ENCODE results near the gene NANOS1. TPM values are rescaled to one million over a fixed set of nuclear protein-coding genes. Genes with fewer than 3 reads are reported as not detected.
A peak's percentile ranks its signal among the peaks of the same experiment; 100 is the strongest.

The NANOS1 gene
- total RNA-seq, 2 experiments from 2014 or later: 0.04 to 0.09 TPM

DNA sequence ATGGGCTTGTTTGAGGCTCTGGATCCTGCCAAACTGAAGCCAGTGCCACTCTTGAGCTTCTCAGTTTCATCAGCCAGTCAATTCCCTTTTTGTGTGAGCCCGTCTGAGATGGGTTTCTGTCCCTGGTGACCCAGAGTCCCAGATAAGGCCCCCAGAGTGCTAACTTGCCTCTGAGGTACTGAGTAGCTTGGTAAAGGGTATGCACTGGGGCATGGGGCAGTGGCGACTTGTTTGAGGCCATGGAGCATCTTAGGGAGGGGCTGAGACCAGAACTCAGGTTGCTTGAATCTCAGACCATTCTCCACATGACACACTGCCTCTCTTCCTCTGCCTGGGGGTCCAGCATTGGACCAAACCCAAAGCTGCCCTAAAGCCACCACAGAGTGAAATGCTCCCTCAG lies 35.2 kb upstream of the NANOS1 start:
- H3K27ac Mint-ChIP-seq: no peak overlapping the region
- no peak overlapping the region for H3K4me3 Mint-ChIP-seq
- POLR2A ChIA-PET: no interaction called here
- H3K27me3 Mint-ChIP-seq: peaks cover 8% of the 10 kb centered on the region
- CTCF ChIA-PET: interaction anchor here (0.6 kb wide), 1 partner anchor 40 kb away, joined by 4 read pairs; no protein-coding TSS in a partner anchor
- H3K36me3 Mint-ChIP-seq (ENCODE audit: low read depth): no peaks in the 10 kb centered on the region
- DNase-seq: no peak
- ATAC-seq: no peak
- H3K4me1 Mint-ChIP-seq: no peaks in the 10 kb centered on the region
- intact Hi-C loops (cut with DNase I, micrococcal nuclease): loop anchor here in 1 of 2 experiments (10.0 kb wide), 1 partner anchor 340 kb away; no protein-coding TSS in a partner anchor
- no peaks in the 10 kb centered on the region for H3K9me3 Mint-ChIP-seq (ENCODE audit: low read depth)

DNA sequence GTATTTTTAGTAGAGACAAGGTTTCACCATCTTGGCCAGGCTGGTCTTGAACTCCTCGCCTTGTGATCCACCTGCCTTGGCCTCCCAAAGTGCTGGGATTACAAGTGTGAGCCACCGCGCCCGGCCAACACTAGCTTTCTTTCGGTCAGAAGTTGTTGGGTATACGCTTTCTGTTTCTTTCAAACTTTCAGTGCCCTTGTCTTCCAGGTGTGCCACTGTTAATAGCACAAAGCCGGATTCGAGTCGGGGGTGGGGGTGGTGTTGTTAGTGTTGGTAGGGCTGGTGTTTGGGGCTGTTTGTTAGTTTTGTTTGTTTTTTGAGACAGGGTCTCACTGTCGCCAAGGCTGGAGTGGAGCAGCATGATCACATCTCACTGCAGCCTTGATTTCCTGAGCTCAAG lies 33.8 kb upstream of the NANOS1 start:
- Mint-ChIP-seq H3K9me3 (ENCODE audit: low read depth) (no peaks in the 10 kb centered on the region), H3K27me3 (peaks cover 5% of the 10 kb centered on the region), H3K4me1 (no peaks in the 10 kb centered on the region), H3K27ac (no peak overlapping the region), H3K4me3 (no peak overlapping the region), H3K36me3 (ENCODE audit: low read depth) (no peaks in the 10 kb centered on the region)
- ChIA-PET POLR2A (no interaction called here), CTCF (interaction anchor here (1.0 kb wide), 1 partner anchor 19 kb away, joined by 3 read pairs; no protein-coding TSS in a partner anchor)
- no peak for ATAC-seq
- intact Hi-C loops (cut with DNase I, micrococcal nuclease): loop anchor here in 1 of 2 experiments (10.0 kb wide), 1 partner anchor 339 kb away; no protein-coding TSS in a partner anchor
- no peak for DNase-seq

DNA sequence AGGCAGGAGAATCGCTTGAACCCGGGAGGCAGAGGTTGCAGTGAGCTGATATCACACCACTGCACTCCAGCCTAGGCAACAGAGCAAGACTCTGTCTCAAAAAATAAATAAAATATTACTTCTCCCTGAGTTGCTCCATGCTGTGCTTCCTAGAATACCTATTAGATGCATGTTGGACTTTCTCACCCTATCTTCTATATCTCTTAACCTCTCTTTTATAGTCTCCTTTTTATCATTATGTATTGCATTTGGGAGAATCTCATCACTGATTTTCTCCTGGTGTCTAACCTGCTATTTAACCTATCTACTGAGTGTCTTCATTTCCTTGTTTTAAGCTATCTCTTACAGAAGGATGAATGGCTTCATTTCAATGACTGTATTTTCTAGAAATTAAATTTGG lies 32.1 kb upstream of the NANOS1 start:
- Mint-ChIP-seq H3K27me3 (peaks cover 6% of the 10 kb centered on the region), H3K4me3 (no peak overlapping the region), H3K9me3 (ENCODE audit: low read depth) (no peaks in the 10 kb centered on the region), H3K4me1 (no peaks in the 10 kb centered on the region), H3K36me3 (ENCODE audit: low read depth) (no peaks in the 10 kb centered on the region), H3K27ac (no peak overlapping the region)
- intact Hi-C loops (cut with DNase I, micrococcal nuclease): loop anchor here in 1 of 2 experiments (10.0 kb wide), 1 partner anchor 337 kb away; no protein-coding TSS in a partner anchor
- ATAC-seq: no peak
- CTCF ChIA-PET: interaction anchor here (0.7 kb wide), 1 partner anchor 235 kb away, joined by 4 read pairs; no protein-coding TSS in a partner anchor
- POLR2A ChIA-PET: no interaction called here
- DNase-seq: no peak

DNA sequence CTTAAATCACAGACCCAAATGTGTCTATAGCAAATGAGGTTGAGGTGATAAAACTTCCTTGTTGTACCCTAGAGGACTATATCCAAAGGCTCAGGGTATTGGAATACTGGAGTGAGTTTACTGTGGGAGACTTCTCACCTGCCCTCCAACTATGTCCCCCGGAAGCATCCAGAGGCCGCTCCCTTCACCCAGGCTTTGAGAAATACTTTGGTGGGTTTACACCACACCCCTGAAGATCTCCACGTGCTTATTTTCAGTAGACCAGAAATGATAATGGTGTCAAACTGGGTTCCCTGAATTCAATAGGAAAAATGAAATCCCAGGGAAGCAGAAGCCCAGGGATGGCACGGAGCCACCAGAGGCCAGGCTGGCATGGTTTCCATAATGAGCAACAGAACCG lies 31.3 kb upstream of the NANOS1 start:
- Mint-ChIP-seq H3K27ac (no peak overlapping the region), H3K9me3 (ENCODE audit: low read depth) (no peaks in the 10 kb centered on the region), H3K27me3 (peaks cover 6% of the 10 kb centered on the region), H3K4me3 (no peak overlapping the region), H3K4me1 (no peaks in the 10 kb centered on the region), H3K36me3 (ENCODE audit: low read depth) (no peaks in the 10 kb centered on the region)
- ChIA-PET POLR2A (no interaction called here), CTCF (no interaction called here)
- DNase-seq: no peak
- intact Hi-C loops (cut with DNase I, micrococcal nuclease): loop anchor here in 1 of 2 experiments (10.0 kb wide), 1 partner anchor 337 kb away; no protein-coding TSS in a partner anchor
- no peak for ATAC-seq

DNA sequence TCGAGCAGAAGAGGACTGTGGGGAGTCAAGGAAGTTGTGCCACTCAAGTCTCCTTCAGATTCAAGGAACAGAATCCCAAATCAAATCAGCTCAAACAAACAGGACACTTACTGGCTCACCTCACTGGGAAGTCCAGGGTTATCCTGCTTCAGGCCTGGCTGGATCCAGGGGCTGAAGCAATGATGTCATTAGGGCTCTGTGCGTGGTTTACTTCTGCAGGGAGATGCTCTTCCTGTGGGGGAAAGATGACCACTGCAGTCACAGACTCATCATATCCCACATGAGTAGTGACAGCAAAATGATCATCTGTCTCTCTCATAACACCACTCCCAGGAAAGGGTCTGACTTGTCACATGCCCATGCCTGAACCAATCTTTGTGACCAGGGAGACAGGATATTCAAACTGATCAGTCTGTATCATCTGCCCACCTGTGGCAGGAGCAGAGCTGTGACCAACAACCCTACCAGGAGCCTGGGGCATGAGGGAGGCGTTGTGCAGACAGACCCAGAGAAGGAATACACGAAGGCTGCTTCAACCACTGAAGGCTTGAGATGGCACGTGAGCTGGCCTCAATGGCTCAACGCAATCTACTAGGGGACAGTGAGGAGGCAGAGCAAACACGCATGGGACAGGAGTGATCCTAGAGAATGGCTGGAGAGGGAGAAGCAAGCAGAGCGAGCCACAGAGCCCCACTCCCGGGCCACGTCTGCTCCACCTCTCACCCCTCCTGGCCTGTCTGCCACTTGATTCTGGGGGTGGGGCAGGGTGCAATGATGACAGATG lies 27.6 kb upstream of the NANOS1 start:
- ATAC-seq (no peak), DNase-seq (no peak)
- Mint-ChIP-seq H3K36me3 (ENCODE audit: low read depth) (no peaks in the 10 kb centered on the region), H3K4me3 (no peak overlapping the region), H3K4me1 (no peaks in the 10 kb centered on the region), H3K27me3 (peaks cover 6% of the 10 kb centered on the region), H3K9me3 (ENCODE audit: low read depth) (no peaks in the 10 kb centered on the region), H3K27ac (no peak overlapping the region)
- POLR2A ChIA-PET: no interaction called here
- CTCF ChIA-PET: interaction anchor here (1.0 kb wide), 1 partner anchor 10 kb away, joined by 3 read pairs; no protein-coding TSS in a partner anchor
- intact Hi-C loops (cut with DNase I, micrococcal nuclease): no loop called here

DNA sequence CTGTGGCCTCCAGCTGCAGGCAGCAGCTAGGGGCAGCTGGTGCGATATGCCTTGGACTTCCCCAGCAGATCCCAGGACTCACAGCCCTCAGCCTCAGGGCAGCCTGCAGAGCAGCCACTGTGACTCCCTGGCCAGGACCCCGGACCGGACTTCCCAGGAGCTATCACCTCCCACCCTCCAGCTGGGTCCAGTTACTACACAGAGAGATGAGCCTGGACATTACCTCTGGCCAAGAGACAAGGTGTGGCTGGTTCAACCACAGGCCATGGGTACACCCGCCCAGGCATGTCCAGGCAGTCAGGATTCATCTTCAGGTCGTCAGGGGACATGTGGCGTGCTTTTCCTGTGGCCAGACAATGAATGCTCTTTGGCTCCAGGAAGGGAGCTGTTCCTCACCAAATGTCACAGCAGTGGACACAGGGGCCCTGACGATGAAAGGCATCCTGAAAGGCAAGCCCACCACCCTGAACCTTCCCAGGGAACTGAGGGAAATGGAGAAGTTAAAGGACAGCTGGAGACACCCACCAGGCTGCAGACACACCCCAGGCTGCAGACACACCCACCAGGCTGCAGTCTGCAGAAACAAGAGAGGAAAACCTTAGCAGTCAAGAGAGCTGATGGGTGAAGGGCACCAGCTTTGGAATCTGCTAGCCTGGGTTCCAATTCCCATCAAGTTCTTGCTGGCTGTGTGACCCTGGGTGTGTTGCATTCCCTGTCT lies 25.8 kb upstream of the NANOS1 start:
- Mint-ChIP-seq H3K27me3 (peaks cover 8% of the 10 kb centered on the region), H3K4me1 (no peaks in the 10 kb centered on the region)

DNA sequence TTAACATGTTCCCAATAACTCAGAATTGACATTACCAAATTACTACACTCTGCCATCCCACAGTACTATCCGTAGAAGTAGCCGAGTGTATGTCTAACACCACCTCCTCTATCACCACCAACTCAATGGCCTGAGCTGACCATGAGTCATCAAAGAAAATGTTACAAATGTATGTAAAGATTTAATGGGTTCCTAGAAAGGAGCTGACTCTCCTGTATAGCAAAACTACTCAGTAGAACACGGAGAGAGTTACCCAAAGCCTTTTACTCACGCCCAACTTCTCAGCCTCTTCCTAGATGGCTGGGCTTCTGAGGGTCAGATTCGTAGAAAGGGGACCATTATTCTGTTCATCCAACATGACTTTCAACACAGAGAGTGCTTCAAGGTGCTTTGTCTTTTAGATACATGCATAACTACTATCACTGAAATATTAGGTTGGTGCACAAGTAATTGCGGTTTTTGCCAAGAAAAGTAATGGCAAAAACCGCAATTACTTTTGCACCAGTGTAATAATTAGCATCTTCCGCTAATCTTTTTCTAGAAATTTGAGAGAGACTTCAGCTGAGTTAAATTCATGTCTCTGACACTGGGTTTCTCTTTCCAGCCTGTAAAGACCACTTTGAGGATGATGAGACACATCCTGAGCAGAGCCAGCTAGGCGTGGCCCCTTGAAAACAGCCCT lies 24.0 kb upstream of the NANOS1 start:
- no peaks in the 10 kb centered on the region for H3K9me3 Mint-ChIP-seq (ENCODE audit: low read depth)
- ChIA-PET CTCF (interaction anchor here (0.7 kb wide), 1 partner anchor 1215 kb away, joined by 3 read pairs; no protein-coding TSS in a partner anchor), POLR2A (interaction anchor here (0.6 kb wide), 1 partner anchor 462 kb away, joined by 3 read pairs; no protein-coding TSS in a partner anchor)
- no peaks in the 10 kb centered on the region for H3K36me3 Mint-ChIP-seq (ENCODE audit: low read depth)
- intact Hi-C loops (cut with DNase I, micrococcal nuclease): no loop called here
- H3K27me3 Mint-ChIP-seq: peaks cover 8% of the 10 kb centered on the region
- ATAC-seq: no peak
- no peak overlapping the region for H3K27ac Mint-ChIP-seq
- no peak overlapping the region for H3K4me3 Mint-ChIP-seq
- H3K4me1 Mint-ChIP-seq: no peaks in the 10 kb centered on the region
- DNase-seq: no peak

More for the DNA sequence above, 25.8 kb upstream of the NANOS1 start:
- ChIA-PET CTCF (no interaction called here), POLR2A (interaction anchor here (0.5 kb wide), 1 partner anchor 201 kb away, joined by 3 read pairs; no protein-coding TSS in a partner anchor)
- no peak overlapping the region for H3K4me3 Mint-ChIP-seq
- H3K36me3 Mint-ChIP-seq (ENCODE audit: low read depth): no peaks in the 10 kb centered on the region
- DNase-seq (no peak), ATAC-seq (no peak)
- no peaks in the 10 kb centered on the region for H3K9me3 Mint-ChIP-seq (ENCODE audit: low read depth)
- intact Hi-C loops (cut with DNase I, micrococcal nuclease): no loop called here
- H3K27ac Mint-ChIP-seq: no peak overlapping the region

DNA sequence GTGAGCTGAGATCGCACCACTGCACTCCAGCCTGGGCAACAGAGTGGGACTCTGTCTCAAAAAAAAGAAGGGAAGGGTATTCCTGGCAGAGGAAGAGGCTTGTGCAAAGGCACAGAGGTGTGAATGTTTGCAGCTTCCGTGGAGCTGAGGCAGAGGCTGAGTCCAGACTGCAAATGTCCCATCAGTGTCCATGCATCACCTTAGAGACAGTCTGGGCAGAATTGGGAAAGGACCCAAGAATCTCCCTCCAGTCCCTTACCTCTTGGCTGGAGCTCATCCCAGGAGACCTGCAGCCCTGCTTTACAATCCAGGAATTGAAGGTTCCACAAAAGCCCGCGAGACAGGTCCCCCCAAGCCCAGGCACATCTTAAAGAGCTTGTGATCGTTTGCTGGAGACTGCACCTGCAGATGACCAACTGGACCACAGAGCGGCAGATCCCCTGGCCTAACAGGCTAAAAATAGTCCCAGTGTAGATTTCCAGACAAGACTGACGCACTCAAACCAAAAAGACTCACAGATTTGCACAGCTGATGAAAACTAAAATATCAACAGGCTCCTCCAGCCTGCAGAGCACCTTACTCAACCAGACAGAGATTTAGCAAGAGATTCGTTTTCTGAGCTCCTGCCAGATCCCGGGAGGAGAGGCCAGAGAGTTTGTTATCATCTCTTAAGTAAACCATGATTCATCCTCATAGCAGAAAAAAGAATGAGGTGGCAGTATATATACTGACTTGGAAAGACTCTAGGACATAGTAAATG lies 22.9 kb upstream of the NANOS1 start:
- no peak for ATAC-seq
- ChIA-PET CTCF (interaction anchor here (0.6 to 0.7 kb wide), 2 partner anchors 103 to 204 kb away, joined by 3 to 4 read pairs; no protein-coding TSS in a partner anchor), POLR2A (no interaction called here)
- intact Hi-C loops (cut with DNase I, micrococcal nuclease): no loop called here
- no peaks in the 10 kb centered on the region for H3K36me3 Mint-ChIP-seq (ENCODE audit: low read depth)
- no peak overlapping the region for H3K27ac Mint-ChIP-seq
- peaks cover 13% of the 10 kb centered on the region for H3K27me3 Mint-ChIP-seq
- DNase-seq: no peak
- no peaks in the 10 kb centered on the region for H3K4me1 Mint-ChIP-seq
- H3K4me3 Mint-ChIP-seq: no peak overlapping the region
- H3K9me3 Mint-ChIP-seq (ENCODE audit: low read depth): no peaks in the 10 kb centered on the region

DNA sequence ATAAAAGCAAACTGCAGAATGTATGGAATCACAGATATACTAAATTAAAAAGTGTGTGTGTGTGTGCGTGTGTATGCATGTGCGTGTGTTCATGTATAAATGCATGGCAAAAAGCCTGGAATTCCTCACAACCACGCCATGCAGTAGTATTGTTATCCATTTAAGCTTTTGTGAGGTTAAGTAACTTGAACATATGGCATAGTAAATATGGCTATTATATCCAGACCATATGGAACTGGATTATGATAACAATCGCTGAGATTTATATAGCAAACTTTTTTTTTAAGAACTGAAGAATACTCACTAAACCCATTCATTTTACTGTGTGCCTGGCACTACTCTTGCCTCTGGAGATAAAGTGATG lies 22.3 kb upstream of the NANOS1 start:
- Mint-ChIP-seq H3K36me3 (ENCODE audit: low read depth) (no peaks in the 10 kb centered on the region), H3K27me3 (peaks cover 9% of the 10 kb centered on the region), H3K4me1 (no peaks in the 10 kb centered on the region), H3K27ac (no peak overlapping the region), H3K4me3 (no peak overlapping the region), H3K9me3 (ENCODE audit: low read depth) (no peaks in the 10 kb centered on the region)
- ChIA-PET CTCF (no interaction called here), POLR2A (no interaction called here)
- no peak for ATAC-seq
- no peak for DNase-seq
- intact Hi-C loops (cut with DNase I, micrococcal nuclease): no loop called here

DNA sequence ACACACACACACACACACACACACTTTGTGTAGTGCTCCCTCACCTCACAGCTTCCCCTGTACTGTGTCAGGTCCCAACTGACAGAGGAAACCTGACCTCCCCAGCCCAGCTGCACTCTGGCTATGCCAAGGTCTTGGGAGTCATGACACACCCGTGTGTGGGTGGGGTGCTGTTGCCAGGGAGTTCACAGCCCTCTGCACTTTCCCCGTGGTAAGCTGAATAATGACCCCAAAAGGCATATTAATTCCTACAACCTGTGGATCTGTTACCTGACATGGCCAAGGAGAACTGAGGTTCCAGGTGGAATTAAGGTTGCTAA lies 8.9 kb upstream of the NANOS1 start:
- peak; percentile 70 for ATAC-seq

More for the DNA sequence above, 8.9 kb upstream of the NANOS1 start:
- Mint-ChIP-seq H3K4me1 (peaks cover 4% of the 10 kb centered on the region), H3K9me3 (ENCODE audit: low read depth) (no peaks in the 10 kb centered on the region), H3K36me3 (ENCODE audit: low read depth) (no peaks in the 10 kb centered on the region), H3K4me3 (no peak overlapping the region), H3K27ac (peak overlapping the region; percentile 17), H3K27me3 (peaks cover 2% of the 10 kb centered on the region)
- intact Hi-C loops (cut with DNase I, micrococcal nuclease): loop anchor here in 1 of 2 experiments (10.0 kb wide), 1 partner anchor 286 kb away; no protein-coding TSS in a partner anchor
- DNase-seq: peak; percentile 56
- CTCF ChIA-PET: interaction anchor here (0.6 kb wide), 1 partner anchor 1665 kb away, joined by 4 read pairs; no protein-coding TSS in a partner anchor
- POLR2A ChIA-PET: no interaction called here
